Adipocyte (in vitro differentiated cells): ENCODE data around the gene SEMA3C.
A peak's percentile ranks its signal among the peaks of the same experiment; 100 is the strongest.

Experiments used
- DNase-seq: peaks from one replicate; pipeline ENCODE4 v3.0.0-alpha.2; 2015; ENCODE audit warnings: low read depth
- H3K27me3 ChIP-seq: replicated peaks from 2 replicates; pipeline ENCODE4 v1.7.0; 2013; ENCODE audit warnings: mild to moderate bottlenecking, low read length, moderate library complexity; ENCODE audit not compliant: control insufficient read depth, insufficient read depth
- H3K36me3 ChIP-seq: 2 replicates; pipeline ENCODE4 v1.7.0; 2013; ENCODE audit warnings: low read length, mild to moderate bottlenecking, moderate library complexity; ENCODE audit not compliant: control insufficient read depth, insufficient read depth, severe bottlenecking
- H3K4me1 ChIP-seq: 2 replicates; pipeline ENCODE4 v1.7.0; 2013; ENCODE audit warnings: mild to moderate bottlenecking, low read length, moderate library complexity; ENCODE audit not compliant: control insufficient read depth, insufficient read depth
- H3K4me3 ChIP-seq: 2 replicates; pipeline ENCODE4 v1.7.0; 2013; ENCODE audit warnings: mild to moderate bottlenecking, low read length, moderate library complexity
- H3K9ac ChIP-seq: 2 replicates; pipeline ENCODE4 v1.7.0; 2013; ENCODE audit warnings: mild to moderate bottlenecking, low read length, moderate library complexity
- H3K9me3 ChIP-seq: 2 replicates; pipeline ENCODE4 v1.7.0; 2013; ENCODE audit warnings: mild to moderate bottlenecking, low read length, moderate library complexity; ENCODE audit not compliant: control insufficient read depth

The SEMA3C gene

GRCh38 chr7:80783186-80783677 is 135.6 kb downstream of the SEMA3C start:
- no peaks in the 10 kb centered on the region for H3K27me3 ChIP-seq
- H3K4me1 ChIP-seq: peaks cover 66% of the 10 kb centered on the region
- peak overlapping the region; percentile 0 for H3K9ac ChIP-seq
- no peak overlapping the region for H3K4me3 ChIP-seq
- no peak for DNase-seq
- H3K36me3 ChIP-seq: peaks cover 14% of the 10 kb centered on the region
- H3K9me3 ChIP-seq: no peaks in the 10 kb centered on the region

DNA sequence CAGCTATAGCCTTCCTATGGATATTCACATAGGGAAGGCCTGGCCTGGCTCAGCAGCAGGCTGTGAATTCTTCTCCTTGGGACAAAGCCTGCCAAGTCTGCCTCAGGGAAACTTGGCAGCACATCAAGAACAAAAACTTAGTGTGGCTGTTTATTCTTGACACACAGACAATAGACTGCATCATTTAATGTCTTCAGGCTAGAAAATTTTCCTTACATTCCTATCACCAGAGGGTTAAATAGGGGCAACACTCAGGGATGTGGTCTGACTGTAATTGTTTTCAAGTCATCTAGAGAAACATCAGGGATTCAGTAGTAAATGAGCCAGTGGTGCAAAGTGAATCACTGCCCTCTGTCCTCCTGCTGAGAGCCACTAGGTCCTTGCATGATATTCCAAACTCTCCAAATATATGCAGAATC is 137.3 kb downstream of the SEMA3C start:
- Histone ChIP-seq H3K4me1 (peaks cover 65% of the 10 kb centered on the region), H3K27me3 (no peaks in the 10 kb centered on the region), H3K36me3 (peaks cover 6% of the 10 kb centered on the region), H3K4me3 (peak overlapping the region; percentile 22), H3K9me3 (no peaks in the 10 kb centered on the region), H3K9ac (peak overlapping the region; percentile 35)
- DNase-seq: peak; percentile 93

GRCh38 chr7:80781146-80781545 is 137.7 kb downstream of the SEMA3C start:
- Histone ChIP-seq H3K27me3 (no peaks in the 10 kb centered on the region), H3K4me1 (peaks cover 61% of the 10 kb centered on the region), H3K9ac (peak overlapping the region; percentile 35), H3K36me3 (peaks cover 6% of the 10 kb centered on the region), H3K4me3 (peak overlapping the region; percentile 22), H3K9me3 (no peaks in the 10 kb centered on the region)
- peak; percentile 65 for DNase-seq

DNA sequence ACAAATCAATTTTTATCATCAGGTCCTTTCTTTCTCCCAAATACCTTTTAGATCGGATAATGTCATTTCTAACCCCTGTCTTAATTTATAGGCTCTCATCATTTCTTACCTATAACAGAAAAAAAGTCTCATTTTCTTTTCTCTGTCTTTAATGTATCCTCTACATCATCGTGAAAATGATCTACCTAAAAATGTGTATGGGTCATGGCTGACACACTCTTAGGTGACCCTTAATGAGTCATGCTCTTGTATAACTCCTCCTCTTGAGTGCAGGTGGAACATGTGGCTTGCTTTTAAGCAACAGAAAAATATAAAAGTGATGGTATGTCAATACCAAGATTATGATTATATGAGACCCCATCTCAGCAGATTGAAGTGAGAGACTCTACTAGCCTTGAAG is 139.4 kb downstream of the SEMA3C start:
- Histone ChIP-seq H3K9me3 (no peaks in the 10 kb centered on the region), H3K36me3 (peaks cover 6% of the 10 kb centered on the region), H3K4me1 (peaks cover 55% of the 10 kb centered on the region), H3K27me3 (no peaks in the 10 kb centered on the region), H3K9ac (no peak overlapping the region), H3K4me3 (no peak overlapping the region)
- no peak for DNase-seq

GRCh38 chr7:80775897-80776296 is 143.0 kb downstream of the SEMA3C start:
- H3K4me3 ChIP-seq: no peak overlapping the region
- no peak overlapping the region for H3K9ac ChIP-seq
- H3K27me3 ChIP-seq: no peaks in the 10 kb centered on the region
- H3K36me3 ChIP-seq: peaks cover 9% of the 10 kb centered on the region
- H3K9me3 ChIP-seq: no peaks in the 10 kb centered on the region
- DNase-seq: no peak
- peaks cover 27% of the 10 kb centered on the region for H3K4me1 ChIP-seq

- no peak overlapping the region for H3K4me3 ChIP-seq
- H3K36me3 ChIP-seq: peaks cover 9% of the 10 kb centered on the region
- H3K4me1 ChIP-seq: peaks cover 23% of the 10 kb centered on the region
- no peaks in the 10 kb centered on the region for H3K27me3 ChIP-seq
- H3K9me3 ChIP-seq: no peaks in the 10 kb centered on the region
- H3K9ac ChIP-seq: no peak overlapping the region
- DNase-seq: no peak
Observed at GRCh38 chr7:80775482-80775881, 143.4 kb downstream of the SEMA3C start.

DNA sequence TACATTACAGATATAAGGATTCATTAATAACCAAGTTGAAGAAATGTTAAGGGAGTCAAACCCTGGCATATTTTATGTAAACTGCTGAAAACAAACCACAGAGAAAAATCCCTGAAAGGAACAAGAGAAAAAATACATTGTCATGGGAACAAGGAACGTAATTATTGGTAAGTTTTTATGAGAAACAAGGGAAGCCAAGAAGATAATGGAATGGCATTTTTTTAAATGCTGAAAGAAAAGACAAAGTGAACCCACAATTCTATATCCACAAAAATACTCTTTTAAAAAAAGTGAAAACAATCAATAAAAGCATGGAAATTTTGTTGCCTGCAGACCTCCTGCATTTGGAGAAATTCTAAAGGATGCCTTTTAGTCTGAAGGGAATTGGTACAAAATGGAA is 144.0 kb downstream of the SEMA3C start:
- Histone ChIP-seq H3K4me3 (no peak overlapping the region), H3K27me3 (no peaks in the 10 kb centered on the region), H3K9me3 (no peaks in the 10 kb centered on the region), H3K9ac (no peak overlapping the region), H3K36me3 (peaks cover 9% of the 10 kb centered on the region), H3K4me1 (peaks cover 17% of the 10 kb centered on the region)
- no peak for DNase-seq

DNA sequence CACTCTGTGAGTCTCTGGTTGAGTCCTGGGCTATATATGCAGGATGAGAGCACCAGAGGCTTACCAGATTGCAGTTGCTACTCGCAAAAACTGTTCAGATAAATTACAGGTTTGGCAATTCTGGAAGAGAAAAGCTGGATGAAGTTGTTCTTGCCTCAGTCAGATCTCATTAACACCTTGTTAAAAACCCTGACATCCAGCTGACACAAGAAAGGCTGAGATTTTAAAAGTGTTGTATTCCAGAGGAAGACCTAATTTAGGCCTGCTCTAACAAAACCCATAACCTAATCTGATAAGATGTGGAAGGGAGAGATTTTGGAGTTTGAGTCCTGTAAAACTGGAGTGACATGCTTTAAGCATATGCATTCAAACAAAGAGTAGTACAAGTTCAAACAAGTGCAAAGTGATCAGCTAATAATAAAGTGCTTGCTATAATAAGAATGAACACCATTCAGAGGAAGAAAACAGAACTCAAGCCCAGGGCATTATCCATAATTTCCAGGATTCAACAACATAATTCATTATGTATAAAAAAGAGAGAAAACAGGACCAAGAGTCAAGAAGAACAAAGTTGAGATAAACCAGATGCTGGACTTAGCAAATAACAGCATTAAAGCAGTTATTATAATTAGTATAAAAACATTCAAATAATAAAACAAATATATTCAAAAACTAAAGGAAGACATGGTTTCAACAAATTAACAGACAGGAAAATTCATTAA is 144.9 kb downstream of the SEMA3C start:
- Histone ChIP-seq H3K9ac (no peak overlapping the region), H3K4me3 (no peak overlapping the region), H3K27me3 (no peaks in the 10 kb centered on the region), H3K9me3 (no peaks in the 10 kb centered on the region), H3K36me3 (peaks cover 9% of the 10 kb centered on the region), H3K4me1 (peaks cover 14% of the 10 kb centered on the region)
- DNase-seq: no peak

DNA sequence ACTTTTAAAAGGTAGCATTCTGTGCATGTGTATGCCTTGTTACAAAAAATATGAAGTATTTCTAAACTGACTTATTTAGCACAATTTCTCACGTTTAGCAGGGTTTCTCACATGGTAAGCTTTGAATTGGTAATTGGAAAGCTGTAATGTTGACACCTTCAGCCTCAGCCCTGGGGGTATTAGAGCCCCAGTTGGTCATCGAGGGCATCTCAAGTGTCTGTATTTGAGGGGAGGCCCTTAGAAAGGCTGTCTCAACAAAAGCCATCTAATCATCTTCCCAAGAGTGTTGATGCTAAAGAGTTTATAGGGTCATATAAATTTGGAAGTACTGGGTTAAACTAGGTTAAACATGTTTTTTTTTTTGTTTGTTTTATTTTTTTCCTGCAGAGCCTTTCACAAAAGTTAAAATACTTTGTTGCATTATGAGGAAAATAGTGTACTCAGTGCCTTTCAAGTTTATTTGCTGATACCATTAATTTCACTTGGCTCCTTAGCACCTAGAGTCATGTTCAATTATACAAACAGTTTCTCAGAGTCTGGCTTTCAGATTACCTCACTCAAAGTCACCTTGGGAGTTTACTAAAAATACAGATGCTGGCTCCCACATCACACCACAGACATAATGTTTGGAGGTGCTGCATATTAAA is 146.4 kb downstream of the SEMA3C start:
- no peak overlapping the region for H3K4me3 ChIP-seq
- no peak for DNase-seq
- H3K27me3 ChIP-seq: no peaks in the 10 kb centered on the region
- H3K4me1 ChIP-seq: peaks cover 14% of the 10 kb centered on the region
- H3K36me3 ChIP-seq: peaks cover 7% of the 10 kb centered on the region
- no peak overlapping the region for H3K9ac ChIP-seq
- no peaks in the 10 kb centered on the region for H3K9me3 ChIP-seq

GRCh38 chr7:80771523-80771922 is 147.3 kb downstream of the SEMA3C start:
- Histone ChIP-seq H3K36me3 (peaks cover 3% of the 10 kb centered on the region), H3K4me1 (peaks cover 23% of the 10 kb centered on the region), H3K9me3 (no peaks in the 10 kb centered on the region), H3K27me3 (no peaks in the 10 kb centered on the region), H3K9ac (no peak overlapping the region), H3K4me3 (no peak overlapping the region)
- DNase-seq: no peak

DNA sequence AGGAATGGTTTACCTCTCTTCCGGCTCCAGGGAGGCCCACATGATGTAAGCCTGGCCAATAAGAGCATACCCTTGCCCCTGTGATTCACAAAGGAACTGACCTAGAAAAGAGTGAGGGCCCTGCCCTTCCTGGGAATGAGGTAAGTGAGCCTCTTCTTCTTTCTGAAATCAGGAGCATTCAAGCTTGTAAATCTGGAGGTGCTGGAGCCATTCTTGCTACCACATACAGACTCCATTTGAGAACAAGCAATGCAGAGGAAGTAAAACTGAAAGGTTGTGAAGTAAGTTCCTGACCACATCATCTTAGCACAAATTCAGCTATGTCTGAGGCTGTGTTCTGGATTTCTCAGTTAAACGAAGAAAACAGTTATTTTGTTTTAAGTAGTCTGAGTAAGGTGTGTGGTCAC is 148.2 kb downstream of the SEMA3C start:
- peaks cover 20% of the 10 kb centered on the region for H3K4me1 ChIP-seq
- DNase-seq: no peak
- H3K4me3 ChIP-seq: no peak overlapping the region
- H3K36me3 ChIP-seq: peaks cover 3% of the 10 kb centered on the region
- H3K9me3 ChIP-seq: no peaks in the 10 kb centered on the region
- H3K27me3 ChIP-seq: no peaks in the 10 kb centered on the region
- H3K9ac ChIP-seq: no peak overlapping the region
